ENCODE data around the gene LSM10. TPM values are rescaled to one million over a fixed set of nuclear protein-coding genes. Genes with fewer than 3 reads are reported as not detected.

Gene LSM10
- total and polyA plus RNA-seq, 2 of the 4 experiments (the other 2 are of a cell fraction) = 11.7 to 78.9 TPM

DNA sequence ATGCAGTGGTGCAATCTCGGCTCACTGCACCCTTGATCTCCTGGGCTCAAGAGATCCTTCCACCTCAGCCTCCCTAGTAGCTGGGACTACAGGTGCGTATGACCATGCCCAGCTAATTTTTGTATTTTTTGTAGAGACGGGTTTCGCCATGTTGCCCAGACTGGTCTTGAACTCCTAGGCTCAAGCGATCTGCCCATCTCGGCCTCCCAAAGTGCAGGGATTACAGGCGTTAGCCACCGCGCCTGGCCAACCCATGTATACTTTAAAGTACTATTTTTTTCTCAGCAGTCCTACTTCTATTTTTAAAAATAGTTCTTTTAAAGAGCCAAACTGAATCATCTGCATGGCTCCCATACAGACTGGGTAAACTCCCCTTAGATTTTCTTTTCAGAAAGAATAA, 15.5 kb downstream of the LSM10 start:
- intact Hi-C loops (cut with micrococcal nuclease) = no loop called here
- Histone ChIP-seq H3K14ac (replicated peaks; ENCODE audit: low read depth, low read length) (no peak overlapping the region), H3K4ac (ENCODE audit: low read depth, low read length) (no peak overlapping the region), H4K5ac (ENCODE audit: low read depth, low read length) (no peak overlapping the region), H3K4me1 (ENCODE audit: control insufficient read depth, insufficient read depth, low read length) (peaks cover 11% of the 10 kb centered on the region), H2BK15ac (ENCODE audit: low read depth, low read length) (no peak overlapping the region), H3K9ac (ENCODE audit: low read depth, low read length) (no peak overlapping the region), H2BK20ac (ENCODE audit: low read depth, low read length) (no peak overlapping the region), H4K8ac (ENCODE audit: low read depth in 2 of 2, low read length in 2 of 2) (no peak overlapping the region), H3K4me2 (ENCODE audit: low read depth, low read length) (no peak overlapping the region), H3K9me1 (ENCODE audit: insufficient read depth, low read length) (peaks cover 28% of the 10 kb centered on the region), H3K9me3 (ENCODE audit: control insufficient read depth, insufficient read depth, low read length) (no peaks in the 10 kb centered on the region), H2AFZ (replicated peaks; ENCODE audit: low read length, poor library complexity) (no peak overlapping the region), H3K23ac (ENCODE audit: low read depth, low read length) (no peak overlapping the region), H4K20me1 (ENCODE audit: insufficient read depth, low read length) (peaks cover 69% of the 10 kb centered on the region), H3K27ac (ENCODE audit: insufficient read depth, low read length) (no peak overlapping the region), H3K4me3 (ENCODE audit: insufficient read depth, low read depth, low read length) (no peak overlapping the region), H2AK5ac (ENCODE audit: low read depth, low read length) (no peak overlapping the region), H4K91ac (ENCODE audit: insufficient read depth, low read depth, low read length) (no peak overlapping the region), H2BK5ac (ENCODE audit: low read depth, low read length, poor library complexity, severe bottlenecking) (no peak overlapping the region), H2BK120ac (ENCODE audit: low read depth, low read length) (no peak overlapping the region), H3K18ac (ENCODE audit: low read depth, low read length) (no peak overlapping the region), H3K36me3 (ENCODE audit: control insufficient read depth, insufficient read depth, low read length) (peaks cover 8% of the 10 kb centered on the region), H3K79me1 (ENCODE audit: low read depth in 1 of 2, low read length in 2 of 2) (peaks cover 10 to 73% of the 10 kb centered on the region in 2 experiments), H2AK9ac (replicated peaks; ENCODE audit: low read depth, low read length, poor library complexity) (no peak overlapping the region), H3K56ac (ENCODE audit: extremely low read depth, insufficient read depth, low read length) (no peak overlapping the region), H3K27me3 (ENCODE audit: control insufficient read depth, insufficient read depth, low read length) (no peaks in the 10 kb centered on the region)
- POLR2A ChIA-PET (ENCODE audit: unreplicated experiment) = no interaction called here
- 90% methylated on average over 4 of the region's 9 CpGs; no CpG with 5 or more reads in 1 of the 2 experiments for WGBS, 2 experiments (ENCODE audit: extremely low coverage in 2 of 2, insufficient read length in 1 of 2)
- dilution Hi-C loops (cut with HindIII; ENCODE audit: low sequenced_read_pairs, unreplicated experiment) = no loop called here
- CTCF ChIA-PET = interaction anchor here (1.1 kb wide), 1 partner anchor 40 kb away, joined by 3 read pairs; no protein-coding TSS in a partner anchor
- in situ Hi-C loops (cut with MboI; ENCODE audit: low sequenced_read_pairs) = no loop called here
- BruUV-seq (replicated peaks) = no TSS peak
- ATAC-seq (ENCODE audit: low read depth) (no peak), DNase-seq (no peak)
- TF ChIP-seq CEBPB (IDR thresholded peaks at IDR 0.05; ENCODE audit: low read depth, low read length) (no peak), FOS (IDR thresholded peaks at IDR 0.05; ENCODE audit: low read depth, low read length) (no peak), RCOR1 (IDR thresholded peaks at IDR 0.05; ENCODE audit: insufficient replicate concordance, low read length) (no peak), CHD1 (IDR thresholded peaks at IDR 0.05; ENCODE audit: low read depth, low read length) (no peak), NFE2L2 (IDR thresholded peaks at IDR 0.05; ENCODE audit: low read depth, low read length) (no peak), RFX5 (IDR thresholded peaks at IDR 0.05; ENCODE audit: low read depth, low read length) (no peak), BHLHE40 (IDR thresholded peaks at IDR 0.05; ENCODE audit: low read depth, low read length) (no peak), MXI1 (IDR thresholded peaks at IDR 0.05; ENCODE audit: borderline replicate concordance, low read depth, low read length) (no peak), POLR2A (IDR thresholded peaks at IDR 0.05; ENCODE audit: low read depth, low read length) (no peak), RAD21 (IDR thresholded peaks at IDR 0.05; ENCODE audit: low read length) (no peak), MAFK (IDR thresholded peaks at IDR 0.05; ENCODE audit: low read depth, low read length) (no peak)
- TF ChIP-seq, protein P1, sequence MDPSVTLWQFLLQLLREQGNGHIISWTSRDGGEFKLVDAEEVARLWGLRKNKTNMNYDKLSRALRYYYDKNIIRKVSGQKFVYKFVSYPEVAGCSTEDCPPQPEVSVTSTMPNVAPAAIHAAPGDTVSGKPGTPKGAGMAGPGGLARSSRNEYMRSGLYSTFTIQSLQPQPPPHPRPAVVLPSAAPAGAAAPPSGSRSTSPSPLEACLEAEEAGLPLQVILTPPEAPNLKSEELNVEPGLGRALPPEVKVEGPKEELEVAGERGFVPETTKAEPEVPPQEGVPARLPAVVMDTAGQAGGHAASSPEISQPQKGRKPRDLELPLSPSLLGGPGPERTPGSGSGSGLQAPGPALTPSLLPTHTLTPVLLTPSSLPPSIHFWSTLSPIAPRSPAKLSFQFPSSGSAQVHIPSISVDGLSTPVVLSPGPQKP (IDR thresholded peaks at IDR 0.05; ENCODE audit: borderline replicate concordance, low read depth, low read length) = no peak
- TF ChIP-seq, protein P2, sequence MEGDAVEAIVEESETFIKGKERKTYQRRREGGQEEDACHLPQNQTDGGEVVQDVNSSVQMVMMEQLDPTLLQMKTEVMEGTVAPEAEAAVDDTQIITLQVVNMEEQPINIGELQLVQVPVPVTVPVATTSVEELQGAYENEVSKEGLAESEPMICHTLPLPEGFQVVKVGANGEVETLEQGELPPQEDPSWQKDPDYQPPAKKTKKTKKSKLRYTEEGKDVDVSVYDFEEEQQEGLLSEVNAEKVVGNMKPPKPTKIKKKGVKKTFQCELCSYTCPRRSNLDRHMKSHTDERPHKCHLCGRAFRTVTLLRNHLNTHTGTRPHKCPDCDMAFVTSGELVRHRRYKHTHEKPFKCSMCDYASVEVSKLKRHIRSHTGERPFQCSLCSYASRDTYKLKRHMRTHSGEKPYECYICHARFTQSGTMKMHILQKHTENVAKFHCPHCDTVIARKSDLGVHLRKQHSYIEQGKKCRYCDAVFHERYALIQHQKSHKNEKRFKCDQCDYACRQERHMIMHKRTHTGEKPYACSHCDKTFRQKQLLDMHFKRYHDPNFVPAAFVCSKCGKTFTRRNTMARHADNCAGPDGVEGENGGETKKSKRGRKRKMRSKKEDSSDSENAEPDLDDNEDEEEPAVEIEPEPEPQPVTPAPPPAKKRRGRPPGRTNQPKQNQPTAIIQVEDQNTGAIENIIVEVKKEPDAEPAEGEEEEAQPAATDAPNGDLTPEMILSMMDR (conservative IDR thresholded peaks at IDR 0.05; ENCODE audit: low read depth, low read length) = no peak
- TF ChIP-seq, protein P3, sequence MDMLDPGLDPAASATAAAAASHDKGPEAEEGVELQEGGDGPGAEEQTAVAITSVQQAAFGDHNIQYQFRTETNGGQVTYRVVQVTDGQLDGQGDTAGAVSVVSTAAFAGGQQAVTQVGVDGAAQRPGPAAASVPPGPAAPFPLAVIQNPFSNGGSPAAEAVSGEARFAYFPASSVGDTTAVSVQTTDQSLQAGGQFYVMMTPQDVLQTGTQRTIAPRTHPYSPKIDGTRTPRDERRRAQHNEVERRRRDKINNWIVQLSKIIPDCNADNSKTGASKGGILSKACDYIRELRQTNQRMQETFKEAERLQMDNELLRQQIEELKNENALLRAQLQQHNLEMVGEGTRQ (IDR thresholded peaks at IDR 0.05; ENCODE audit: low read depth, low read length) = no peak
